Calu3 (cell line): ENCODE measurements around the gene DGLUCY. TPM values are rescaled to one million over a fixed set of nuclear protein-coding genes. Genes with fewer than 3 reads are reported as not detected.

Experiments used
- BruUV-seq: library from RNA; stranded (reverse); fragments of 400-500 nt; replicated peaks from 2 replicates; lab custom pipeline; 2021; lab: Mats Ljungman, UMichigan
- CTCF ChIA-PET: fragments of 300-600 bp; sonication (Branson Sonifier 250); formaldehyde crosslinking; loops from one replicate; lab custom pipeline; 2022; ENCODE audit warnings: antibody characterized with exemption; lab: Charles Lee
- DNase-seq: peaks from one replicate; pipeline ENCODE4 v3.0.0; 2022
- H3K27ac Mint-ChIP-seq: one replicate; pipeline ENCODE4 v1.8.0; 2022; ENCODE audit warnings: mixed read lengths; ENCODE audit not compliant: unreplicated experiment
- H3K27me3 Mint-ChIP-seq: one replicate; pipeline ENCODE4 v1.8.0; 2022; ENCODE audit warnings: mixed read lengths; ENCODE audit not compliant: unreplicated experiment
- H3K36me3 Mint-ChIP-seq: one replicate; pipeline ENCODE4 v1.8.0; 2022; ENCODE audit warnings: mild to moderate bottlenecking, moderate library complexity, mixed read lengths; ENCODE audit not compliant: insufficient read depth, unreplicated experiment
- H3K4me1 Mint-ChIP-seq: one replicate; pipeline ENCODE4 v1.8.0; 2022; ENCODE audit warnings: mild to moderate bottlenecking, low read depth, mixed read lengths; ENCODE audit not compliant: unreplicated experiment
- H3K4me3 Mint-ChIP-seq: one replicate; pipeline ENCODE4 v1.8.0; 2022; ENCODE audit warnings: mild to moderate bottlenecking, low read depth, moderate library complexity, mixed read lengths; ENCODE audit not compliant: unreplicated experiment
- H3K9me3 Mint-ChIP-seq: one replicate; pipeline ENCODE4 v1.8.0; 2022; ENCODE audit warnings: low read depth, mixed read lengths; ENCODE audit not compliant: unreplicated experiment
- CTCF ChIP-seq: fragments of 200-600 bp; IDR thresholded peaks from one replicate; pipeline ENCODE4 v1.8.0; 2022; ENCODE audit warnings: antibody characterized with exemption; ENCODE audit not compliant: unreplicated experiment
- intact Hi-C: fragments of 100-400 bp; cut with micrococcal nuclease; formaldehyde crosslinking; loops from one replicate; pipeline ENCODE4 v1.10.0; 2022; ENCODE audit not compliant: unreplicated experiment
- total RNA-seq: library from RNA; stranded (reverse); gene quantifications from 2 replicates; pipeline ENCODE4 v1.2.3, GENCODE V29; 2022

DGLUCY gene
- total RNA-seq, 1 experiment from 2014 or later = 69.3 TPM

GRCh38 chr14:91146661-91147060, 32.8 kb downstream of the DGLUCY start:
- CTCF ChIA-PET = interaction anchor here (1.0 kb wide), 1 partner anchor 32 kb away, joined by 3 read pairs; no protein-coding TSS in a partner anchor
- DNase-seq = no peak
- no peaks in the 10 kb centered on the region for H3K4me1 Mint-ChIP-seq

GRCh38 chr14:91149462-91149861, 35.6 kb downstream of the DGLUCY start:
- TF ChIP-seq CTCF = no peak
- DNase-seq = peak; percentile 64
- H3K4me3 Mint-ChIP-seq = no peak overlapping the region
- no peaks in the 10 kb centered on the region for H3K27me3 Mint-ChIP-seq
- peaks cover 5% of the 10 kb centered on the region for H3K36me3 Mint-ChIP-seq
- intact Hi-C loops = no loop called here
- no peaks in the 10 kb centered on the region for H3K4me1 Mint-ChIP-seq
- BruUV-seq = no TSS peak
- no peaks in the 10 kb centered on the region for H3K9me3 Mint-ChIP-seq
- no peak overlapping the region for H3K27ac Mint-ChIP-seq
- CTCF ChIA-PET = interaction anchor here (0.6 to 1.2 kb wide), 3 partner anchors 19 to 161 kb away, joined by 3 to 4 read pairs (median 4); no protein-coding TSS in a partner anchor

More at GRCh38 chr14:91146661-91147060, 32.8 kb downstream of the DGLUCY start:
- intact Hi-C loops = no loop called here
- no peak for TF ChIP-seq CTCF
- Mint-ChIP-seq H3K36me3 (no peaks in the 10 kb centered on the region), H3K27me3 (no peaks in the 10 kb centered on the region), H3K27ac (no peak overlapping the region), H3K9me3 (no peaks in the 10 kb centered on the region), H3K4me3 (no peak overlapping the region)
- BruUV-seq = no TSS peak

GRCh38 chr14:91152499-91152898, 38.6 kb downstream of the DGLUCY start:
- no TSS peak for BruUV-seq
- TF ChIP-seq CTCF = no peak

GRCh38 chr14:91153360-91153759, 39.5 kb downstream of the DGLUCY start:
- Mint-ChIP-seq H3K27ac (no peak overlapping the region), H3K4me1 (peaks cover 8% of the 10 kb centered on the region), H3K9me3 (no peaks in the 10 kb centered on the region), H3K4me3 (no peak overlapping the region), H3K36me3 (peaks cover 9% of the 10 kb centered on the region), H3K27me3 (no peaks in the 10 kb centered on the region)
- no peak for DNase-seq
- intact Hi-C loops = no loop called here
- no peak for TF ChIP-seq CTCF
- CTCF ChIA-PET = no interaction called here
- no TSS peak for BruUV-seq

More at GRCh38 chr14:91152499-91152898, 38.6 kb downstream of the DGLUCY start:
- H3K4me3 Mint-ChIP-seq = no peak overlapping the region
- H3K36me3 Mint-ChIP-seq = peaks cover 9% of the 10 kb centered on the region
- DNase-seq = no peak
- H3K4me1 Mint-ChIP-seq = peaks cover 8% of the 10 kb centered on the region
- H3K9me3 Mint-ChIP-seq = no peaks in the 10 kb centered on the region
- CTCF ChIA-PET = no interaction called here
- no peak overlapping the region for H3K27ac Mint-ChIP-seq
- no peaks in the 10 kb centered on the region for H3K27me3 Mint-ChIP-seq
- intact Hi-C loops = no loop called here
